Measurements from ENCODE around the gene ROBO3. TPM values are rescaled to one million over a fixed set of nuclear protein-coding genes. Genes with fewer than 3 reads are reported as not detected.

Gene ROBO3
- total and polyA plus RNA-seq, 2 of the 8 experiments (the other 6 are each of a cell fraction or from before 2014, with no cell fraction given), result 12.1 to 24.6 TPM

DNA sequence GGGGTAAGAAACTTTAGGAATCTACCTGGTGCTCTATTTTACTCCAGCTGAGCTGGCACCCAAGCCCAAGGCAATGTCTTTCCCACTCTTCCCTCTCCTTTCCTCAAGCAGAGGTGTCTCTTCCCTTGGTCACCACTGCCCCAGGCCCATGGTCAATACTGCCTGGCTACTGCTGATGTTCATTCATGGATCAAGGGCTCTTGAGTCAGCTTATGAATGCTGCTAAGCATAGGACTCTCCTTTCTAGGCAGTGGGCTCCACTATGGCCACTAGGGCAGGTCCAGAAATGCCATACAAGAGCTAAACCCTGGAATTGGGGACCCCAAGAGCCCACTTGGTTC, 51.1 kb downstream of the ROBO3 start (continued):
- TF ChIP-seq CTBP2 (IDR thresholded peaks at IDR 0.05; ENCODE audit: borderline replicate concordance, insufficient read depth, insufficient read length, low read length), result no peak
- TF ChIP-seq EZH2 (IDR thresholded peaks at IDR 0.05; ENCODE audit: low read depth, low read length, severe bottlenecking), result no peak
- TF ChIP-seq EP300 (IDR thresholded peaks at IDR 0.05; ENCODE audit: borderline replicate concordance in 1 of 2, low read depth in 2 of 2, low read length in 2 of 2), result no peak

All from H1 (cell line).